HAP-1 (cell line): ENCODE data around the gene NOL7.

Experiments used
- DNase-seq, 2 experiments: peaks; one replicate each; pipeline ENCODE4 v3.0.0-alpha.2; 2016 to 2020; ENCODE audit warnings: low spot score in 2 of 2
- H3K27me3 ChIP-seq: fragments of 250-450 bp; sonication (Bioruptor Pico); 2 replicates; pipeline ENCODE4 v1.5.1; 2020; ENCODE audit warnings: low read depth, mild to moderate bottlenecking, moderate library complexity
- H3K36me3 ChIP-seq: fragments of 250-450 bp; sonication (Bioruptor Pico); replicated peaks from 2 replicates; pipeline ENCODE4 v1.5.1; 2020; ENCODE audit warnings: mild to moderate bottlenecking
- H3K4me1 ChIP-seq: fragments of 250-450 bp; sonication (Bioruptor Pico); 2 replicates; pipeline ENCODE4 v1.5.1; 2020; ENCODE audit warnings: mild to moderate bottlenecking
- H3K4me3 ChIP-seq: fragments of 250-450 bp; sonication (Bioruptor Pico); 2 replicates; pipeline ENCODE4 v1.5.1; 2020; ENCODE audit warnings: mild to moderate bottlenecking, moderate library complexity
- H3K9me3 ChIP-seq: fragments of 250-450 bp; sonication (Bioruptor Pico); 2 replicates; pipeline ENCODE4 v1.5.1; 2020; ENCODE audit warnings: mild to moderate bottlenecking, moderate library complexity
- in situ Hi-C: fragments of 300-500 bp; cut with MboI; formaldehyde crosslinking; loops from 3 replicates; pipeline ENCODE4 v1.14.3; 2020; ENCODE audit warnings: low sequenced_read_pairs, inconsistent platforms, mixed read lengths

The NOL7 gene

DNA sequence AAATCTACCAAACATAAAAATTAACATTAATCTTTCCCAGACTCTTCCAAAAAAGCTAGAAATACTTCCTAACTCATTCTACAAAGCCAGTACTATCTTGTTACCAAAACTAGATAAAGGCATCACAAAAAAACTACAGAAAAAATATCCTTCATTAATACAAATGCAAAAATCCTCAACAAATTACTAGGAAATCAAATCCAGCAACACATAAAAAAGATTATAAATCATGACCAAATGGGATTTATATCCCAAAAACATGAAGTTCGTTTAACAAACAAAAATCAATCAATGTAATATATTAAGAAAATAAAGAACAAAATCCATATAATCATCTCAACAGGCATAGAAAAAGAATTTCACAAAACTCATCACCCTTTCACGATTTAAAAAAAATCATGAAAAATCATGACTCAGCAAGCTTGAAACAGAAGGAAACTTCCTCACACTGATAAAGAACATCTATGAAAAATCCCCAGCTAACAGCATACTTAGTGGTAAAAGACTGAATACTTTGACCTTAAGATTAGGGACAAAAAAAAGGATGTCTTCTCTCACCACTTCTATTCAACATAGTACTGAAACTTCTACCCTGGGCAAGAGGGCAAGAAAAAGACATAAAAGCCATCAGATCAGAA, 53.3 kb downstream of the NOL7 start:
- H3K4me1 ChIP-seq, result peaks cover 11% of the 10 kb centered on the region
- in situ Hi-C loops, result no loop called here
- no peaks in the 10 kb centered on the region for H3K36me3 ChIP-seq
- no peaks in the 10 kb centered on the region for H3K9me3 ChIP-seq
- H3K4me3 ChIP-seq, result no peak overlapping the region
- no peak for DNase-seq
- H3K27me3 ChIP-seq, result no peaks in the 10 kb centered on the region

DNA sequence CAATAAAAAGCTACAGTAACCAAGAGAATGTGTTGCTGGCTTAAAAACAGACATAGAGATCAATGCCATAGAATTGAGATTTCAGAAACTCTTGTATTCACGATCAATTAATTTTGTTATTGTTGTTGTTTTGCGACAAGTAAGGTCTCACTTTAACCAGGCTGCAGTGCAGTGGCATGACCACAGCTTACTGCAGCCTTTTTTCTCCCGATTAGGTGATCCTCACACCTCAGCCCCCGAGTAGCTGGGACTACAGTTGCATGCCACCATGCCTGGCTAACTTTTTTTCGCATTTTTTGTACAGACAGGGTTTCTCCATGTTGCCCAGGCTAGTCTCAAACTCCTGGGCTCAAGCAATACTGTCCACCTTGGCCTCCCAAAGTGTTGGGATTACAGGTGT, 54.3 kb downstream of the NOL7 start:
- in situ Hi-C loops, result no loop called here
- H3K9me3 ChIP-seq, result no peaks in the 10 kb centered on the region

More for the DNA sequence above, 54.3 kb downstream of the NOL7 start:
- no peaks in the 10 kb centered on the region for H3K27me3 ChIP-seq
- no peak overlapping the region for H3K4me3 ChIP-seq
- H3K4me1 ChIP-seq, result peaks cover 7% of the 10 kb centered on the region
- DNase-seq, result no peak
- H3K36me3 ChIP-seq, result no peaks in the 10 kb centered on the region
